OCI-LY3 (cell line): ENCODE results near the gene PRKCQ.

Experiments
- CTCF ChIP-seq: fragments of 200-600, 300-600 bp; sonication (generic); IDR thresholded peaks from 2 replicates; pipeline ENCODE4 v1.5.1; 2014; ENCODE audit warnings: antibody characterized with exemption, low read length, low read depth
- EZH2phosphoT487 ChIP-seq: fragments of 200-600 bp; shearing (Covaris generic); IDR thresholded peaks from 2 replicates; pipeline ENCODE4 v1.6.1; 2018; ENCODE audit warnings: antibody characterized with exemption, mixed run types, low read depth

GRCh38 chr10:6418167-6418566 is 161.9 kb downstream of the PRKCQ start:
- TF ChIP-seq CTCF = no peak
- no peak for TF ChIP-seq EZH2phosphoT487
